GM18502 (cell line): Measurements from ENCODE around the gene GXYLT2.

Experiments
- ATAC-seq: cut with Tn5 transposase; IDR thresholded peaks from one replicate; pipeline ENCODE4 v1.9.1; 2021; ENCODE audit warnings: mild to moderate bottlenecking; ENCODE audit not compliant: unreplicated experiment, poor library complexity

Gene GXYLT2

GRCh38 chr3:72968266-72968664, 80.4 kb downstream of the GXYLT2 start:
- no peak for ATAC-seq

- ATAC-seq: no peak
These were observed 81.9 kb downstream of the GXYLT2 start for GRCh38 chr3:72969766-72970165.

GRCh38 chr3:72970942-72971341, 83.1 kb downstream of the GXYLT2 start:
- no peak for ATAC-seq

GRCh38 chr3:72972706-72973030, 84.8 kb downstream of the GXYLT2 start:
- no peak for ATAC-seq

- no peak for ATAC-seq
These were observed 85.3 kb downstream of the GXYLT2 start for GRCh38 chr3:72973031-72973723.

- no peak for ATAC-seq
These were observed 85.9 kb downstream of the GXYLT2 start for GRCh38 chr3:72973786-72974185.

- no peak for ATAC-seq
These were observed 87.1 kb downstream of the GXYLT2 start for GRCh38 chr3:72974956-72975355.

GRCh38 chr3:72976281-72976741, 88.5 kb downstream of the GXYLT2 start:
- ATAC-seq: no peak

- peak; percentile 53 for ATAC-seq
These were observed 89.4 kb downstream of the GXYLT2 start for GRCh38 chr3:72977060-72977808.

- no peak for ATAC-seq
These were observed 94.9 kb downstream of the GXYLT2 start for GRCh38 chr3:72982609-72983366.

- ATAC-seq: no peak
These were observed 97.7 kb downstream of the GXYLT2 start for GRCh38 chr3:72985576-72985975.

GRCh38 chr3:72990701-72991395, 103.0 kb downstream of the GXYLT2 start:
- no peak for ATAC-seq

- ATAC-seq: no peak
These were observed 103.7 kb downstream of the GXYLT2 start for GRCh38 chr3:72991522-72991921.

- no peak for ATAC-seq
These were observed 105.5 kb downstream of the GXYLT2 start for GRCh38 chr3:72993391-72993790.

GRCh38 chr3:72995337-72995736, 107.5 kb downstream of the GXYLT2 start:
- no peak for ATAC-seq

- no peak for ATAC-seq
These were observed 108.3 kb downstream of the GXYLT2 start for GRCh38 chr3:72996121-72996472.

- peak; percentile 86 for ATAC-seq
These were observed 108.9 kb downstream of the GXYLT2 start, which contains the start of gene PPP4R2 for GRCh38 chr3:72996473-72997333. TSS of gene PPP4R2 (plus strand) at chr3:72996811. CDS start at chr3:72997038, 227 bp downstream.

- peak; percentile 33 for ATAC-seq
These were observed 109.6 kb downstream of the GXYLT2 start for GRCh38 chr3:72997421-72997961.

- ATAC-seq: no peak
These were observed 110.6 kb downstream of the GXYLT2 start for GRCh38 chr3:72998466-72998865.
